Testis (tissue), 5 donors: Measurements from ENCODE around the gene UBXN6. TPM values are rescaled to one million over a fixed set of nuclear protein-coding genes. Genes with fewer than 3 reads are reported as not detected.

ENCODE experiments used
- DNase-seq: peaks from one replicate; pipeline ENCODE4 v3.0.0-alpha.2; 2019
- H3K27ac ChIP-seq, 2 donors: fragments of 200-600 bp; sonication (generic); one replicate each; pipeline ENCODE4 v1.5.1; 2019
- H3K27me3 ChIP-seq: fragments of 200-600 bp; sonication (generic); one replicate; pipeline ENCODE4 v1.5.1; 2019
- H3K36me3 ChIP-seq: fragments of 200-600 bp; sonication (generic); one replicate; pipeline ENCODE4 v1.5.1; 2017; ENCODE audit warnings: low read depth; ENCODE audit errors: missing control alignments
- H3K4me1 ChIP-seq: fragments of 200-600 bp; sonication (generic); one replicate; pipeline ENCODE4 v1.5.1; 2019
- H3K4me3 ChIP-seq, 2 donors: fragments of 200-600 bp; sonication (generic); one replicate each; pipeline ENCODE4 v1.5.1; 2017 to 2019
- H3K9me3 ChIP-seq: fragments of 200-600 bp; sonication (generic); one replicate; pipeline ENCODE4 v1.5.1; 2017
- CTCF ChIP-seq, 3 experiments: fragments of 450-650 bp in 2 of 3; fragments of 200-600 bp in 1 of 3; sonication (generic) in 1 of 3; IDR thresholded peaks; one replicate each; pipeline ENCODE4 v1.5.1; 2016 to 2019; ENCODE audit warnings: antibody characterized with exemption in 3 of 3, mild to moderate bottlenecking in 2 of 3, moderate library complexity in 1 of 3
- POLR2A ChIP-seq: fragments of 450-650 bp; IDR thresholded peaks from one replicate; pipeline ENCODE4 v1.6.1; 2017; ENCODE audit warnings: antibody characterized with exemption, mild to moderate bottlenecking, moderate library complexity
- WGBS, 2 donors: methylation state at CpG; one replicate each; pipeline ENCODE4 v1.1.5; 2018; 5-methylcytosine and 5-hydroxymethylcytosine counted together
- intact Hi-C: fragments of 100-400 bp; cut with DNase I; formaldehyde crosslinking; loops from one replicate; pipeline ENCODE4 v1.15.1; 2023; ENCODE audit warnings: low total_unique reads
- long read RNA-seq, 2 donors: transcript quantifications; one replicate each; lab custom pipeline, GENCODE V29; 2026
- polyA plus RNA-seq: library from polyadenylated mRNA; stranded (reverse); fragments of 350-450 nt; fragmentation: Illumina TruSeq; extraction: RNeasy Lipid Tissue Mini Kit (QIAGEN cat#74804); gene quantifications from one replicate; pipeline ENCODE4 v1.2.3, GENCODE V29; 2014; ENCODE audit warnings: low read depth, low replicate concordance; ENCODE audit not compliant: insufficient read depth
- total RNA-seq, 2 donors: library from RNA; depleted of rRNA; stranded (reverse); fragments of >200 nt; gene quantifications; one replicate each; pipeline ENCODE4 v1.2.3, GENCODE V29; 2016

The UBXN6 gene
- total RNA-seq (100 to 1,000 TPM; 293 to 319 TPM), polyA plus RNA-seq (336 TPM)
- long read RNA-seq, donor 1, full-length matches to known transcripts = 77 of 92 reads
- long read RNA-seq, donor 1, partial matches to known transcripts = 15 of 92 reads
- long read RNA-seq, donor 1, other reads (novel, unspliced or antisense) = 0 of 92 reads
- long read RNA-seq, donor 2, full-length matches to known transcripts = 59 of 71 reads
- long read RNA-seq, donor 2, partial matches to known transcripts = 12 of 71 reads
- long read RNA-seq, donor 2, other reads (novel, unspliced or antisense) = 0 of 71 reads

GRCh38 chr19:4457654-4458395 is at the start of gene UBXN6:
TSS of gene UBXN6 (minus strand) at chr19:4457794. CDS start at chr19:4457697, 97 bp downstream.
- TF ChIP-seq POLR2A = no peak
- TF ChIP-seq CTCF (IDR thresholded peaks at IDR 0.05) = peak in 1 of 3 experiments; percentile 24
- H3K4me3 ChIP-seq = peak within 1 kb of the TSS; percentile 82 to 87
- H3K27me3 ChIP-seq = no peaks in the 10 kb centered on the region
- no peaks in the 10 kb centered on the region for H3K36me3 ChIP-seq
- DNase-seq = peak; percentile 99
- H3K4me1 ChIP-seq = peaks cover 31% of the 10 kb centered on the region
- no peaks in the 10 kb centered on the region for H3K9me3 ChIP-seq
- H3K27ac ChIP-seq = peak within 1 kb of the TSS; percentile 86 to 92
- WGBS, 2 donors = 9 to 12% methylated on average over 35 to 38 of the region's 52 CpGs
- intact Hi-C loops = loop anchor here (2.0 to 10.0 kb wide), 2 partner anchors 13 to 53 kb away; partner anchors contain the start of genes CHAF1A and SH3GL1

GRCh38 chr19:4507150-4507452 is 49.5 kb upstream of the UBXN6 start:
- peaks cover 21% of the 10 kb centered on the region for H3K4me1 ChIP-seq
- no peaks in the 10 kb centered on the region for H3K27me3 ChIP-seq
- H3K9me3 ChIP-seq = no peaks in the 10 kb centered on the region
- H3K4me3 ChIP-seq = no peak overlapping the region
- no peak for TF ChIP-seq CTCF (IDR thresholded peaks at IDR 0.05)
- TF ChIP-seq POLR2A = no peak
- WGBS, 2 donors = 68 to 87% methylated on average over 7 to 12 of the region's 12 CpGs
- H3K27ac ChIP-seq = no peak overlapping the region
- intact Hi-C loops = no loop called here
- no peaks in the 10 kb centered on the region for H3K36me3 ChIP-seq
- DNase-seq = no peak

GRCh38 chr19:4506449-4507149 is 49.0 kb upstream of the UBXN6 start:
- no peak for TF ChIP-seq POLR2A
- no peak for TF ChIP-seq CTCF (IDR thresholded peaks at IDR 0.05)
- Histone ChIP-seq H3K4me3 (no peak overlapping the region), H3K27ac (no peak overlapping the region), H3K4me1 (peaks cover 25% of the 10 kb centered on the region), H3K27me3 (no peaks in the 10 kb centered on the region), H3K36me3 (no peaks in the 10 kb centered on the region), H3K9me3 (no peaks in the 10 kb centered on the region)
- intact Hi-C loops = no loop called here
- DNase-seq = no peak
- WGBS, 2 donors = 93 to 95% methylated on average over 13 to 17 of the region's 17 CpGs

GRCh38 chr19:4505570-4506448 is 48.2 kb upstream of the UBXN6 start:
- no peaks in the 10 kb centered on the region for H3K36me3 ChIP-seq
- no peaks in the 10 kb centered on the region for H3K27me3 ChIP-seq
- peaks cover 28% of the 10 kb centered on the region for H3K4me1 ChIP-seq
- H3K4me3 ChIP-seq = no peak overlapping the region
- no peak for DNase-seq
- no peaks in the 10 kb centered on the region for H3K9me3 ChIP-seq
- no peak overlapping the region for H3K27ac ChIP-seq
- WGBS, 2 donors = 93 to 94% methylated on average over 24 to 34 of the region's 34 CpGs
- intact Hi-C loops = no loop called here
- TF ChIP-seq CTCF (IDR thresholded peaks at IDR 0.05) = no peak
- no peak for TF ChIP-seq POLR2A
